Heart left ventricle (tissue), 16 donors: ENCODE data around the gene FKBP1B. TPM values are rescaled to one million over a fixed set of nuclear protein-coding genes. Genes with fewer than 3 reads are reported as not detected.
"Not testable (repeated sequence)": the region's sequence is repeated elsewhere in the genome, so short reads cannot be mapped to it uniquely, and the experiment has no call there.

Experiments used
- ATAC-seq, 4 donors: fragments of 200-7000 bp; cut with Tn5 transposase; one replicate each; pipeline ENCODE4 v1.9.1; 2020 to 2022; ENCODE audit warnings: moderate library complexity in 4 of 4, mild to moderate bottlenecking in 3 of 4, moderate number of reproducible peaks in 1 of 4
- DNase-seq, 5 donors: peaks; one replicate each; pipeline ENCODE4 v3.0.0-alpha.2; 2020
- H3K27ac ChIP-seq, 12 donors: fragments of 200-600 bp; sonication (generic) in 4 of 12; one replicate each; pipeline versions ENCODE4 v1.5.0 to v1.8.0; 2016 to 2022; ENCODE audit warnings: mild to moderate bottlenecking in 2 of 12
- H3K27me3 ChIP-seq, 9 donors: fragments of 200-600 bp; sonication (generic) in 2 of 9; one replicate each; pipeline versions ENCODE4 v1.5.1 to v1.8.0; 2016 to 2022; ENCODE audit warnings: mild to moderate bottlenecking in 3 of 9
- H3K36me3 ChIP-seq, 9 donors: fragments of 200-600 bp; sonication (generic) in 2 of 9; one replicate each; pipeline versions ENCODE4 v1.5.0 to v1.8.0; 2018 to 2022; ENCODE audit warnings: mild to moderate bottlenecking in 2 of 9
- H3K4me1 ChIP-seq, 12 donors: fragments of 200-600 bp; sonication (generic) in 4 of 12; one replicate each; pipeline versions ENCODE4 v1.5.0 to v1.8.0; 2016 to 2022; ENCODE audit warnings: mild to moderate bottlenecking in 3 of 12
- H3K4me3 ChIP-seq, 12 donors: fragments of 200-600 bp; sonication (generic) in 4 of 12; one replicate each; pipeline versions ENCODE4 v1.5.0 to v1.8.0; 2017 to 2022; ENCODE audit warnings: mild to moderate bottlenecking in 9 of 12, moderate library complexity in 4 of 12
- H3K9me3 ChIP-seq, 12 donors: fragments of 200-600 bp; sonication (generic) in 4 of 12; one replicate each; pipeline versions ENCODE4 v1.5.0 to v1.8.0; 2016 to 2022; ENCODE audit warnings: mild to moderate bottlenecking in 1 of 12
- CTCF ChIP-seq, 12 donors: fragments of 200-600 bp; sonication (generic) in 4 of 12; IDR thresholded peaks; one replicate each; pipeline versions ENCODE4 v1.5.0 to v1.8.0; 2018 to 2022; ENCODE audit warnings: antibody characterized with exemption in 12 of 12, mild to moderate bottlenecking in 5 of 12
- POLR2A ChIP-seq, 2 donors: fragments of 450-650 bp; IDR thresholded peaks; one replicate each; pipeline ENCODE4 v1.6.1; 2017; ENCODE audit warnings: antibody characterized with exemption in 2 of 2, mild to moderate bottlenecking in 2 of 2, moderate library complexity in 2 of 2
- WGBS, 4 donors: extraction: QIAGEN DNeasy Blood & Tissue Kit in 2 of 4; methylation state at CpG; one replicate each; pipeline versions ENCODE4 v1.1.5 to v1.1.7; 2013 to 2018; 5-methylcytosine and 5-hydroxymethylcytosine counted together
- intact Hi-C, 10 donors: fragments of 100-400 bp; cut with DNase I; formaldehyde crosslinking; loops; one replicate each; pipeline versions ENCODE4 v1.11.1 to v1.14.2; 2022
- polyA plus RNA-seq, 2 donors: library from polyadenylated mRNA; stranded (reverse); fragments of 200-250 nt; gene quantifications; one replicate each; pipeline ENCODE4 v1.2.3, GENCODE V29; 2013
- total RNA-seq, 9 donors: library from RNA; depleted of rRNA in 2 of 9; stranded (reverse); fragments of >200 nt in 2 of 9; fragmentation: NEBNext Ultra II Directional in 3 of 9; extraction: Animal tissue kit (Norgen Biotek cat#: 25700) in 3 of 9; gene quantifications; one replicate each; pipeline versions ENCODE4 v1.1.0 to v1.2.4, GENCODE V29; 2016 to 2023
- donor health status: ischemic (EF 13 %, LVEDD 7.1; RV severe dilation, severe dysfunction).
- donor health status: healthy with polysubstance abuse.
- donor health status: DM: no; HTN: yes; CAD: no.
- donor health status: DM: no; HTN: no; CAD: no.
- donor health status: ischemic (EF 25% LVEDD 6.9; RV normal size, moderate dysfunction).
- donor health status: ischemic (EF 25% LVEDD 5.7; RV mildly dilated, moderate dysfunction).
- donor health status: healthy.
- donor health status: DM: yes; HTN: yes; CAD: no.
- donor health status: ischemic (EF 35%, LVEDD 5.7; RV mildly dilated, moderate dysfunction).
- donor health status: nonischemic (EF 11% LVEDD 7.7; RV severe dilation, severe dysfunction).
- donor health status: DM: yes; HTN: yes; CAD: no.
- donor health status: PGD.
- donor health status: ischemic (EF 29% LVEDD 5.4; RV normal size, mild dysfunction).
- donor health status: nonischemic (EF 23%, LVEDD 6.1; RV moderate dilation, normal function).

Gene FKBP1B
- total and polyA plus RNA-seq, 11 donors: 1.4 to 7.6 (median 2.6) TPM

- Histone ChIP-seq H3K9me3 (no peaks in the 10 kb centered on the region), H3K27me3 (peaks cover 8 to 26% (median 20%) of the 10 kb centered on the region in 9 donors), H3K27ac (no peak overlapping the region), H3K4me1 (peaks cover 0 to 15% (median 8%) of the 10 kb centered on the region in 12 donors), H3K36me3 (no peaks in the 10 kb centered on the region), H3K4me3 (no peak overlapping the region)
- DNase-seq (no peak), ATAC-seq (no peak)
- 80 to 87% (median 84%) methylated on average over 9 of the region's 9 CpGs for WGBS, 4 donors
- TF ChIP-seq CTCF (IDR thresholded peaks at IDR 0.05): no peak
- TF ChIP-seq POLR2A (IDR thresholded peaks at IDR 0.05): no peak
- intact Hi-C loops: no loop called here
Observed at GRCh38 chr2:24012521-24013188, 36.9 kb upstream of the FKBP1B start.

- intact Hi-C loops, H3K4me3 ChIP-seq, H3K27ac ChIP-seq, H3K36me3 ChIP-seq, DNase-seq, H3K9me3 ChIP-seq, ATAC-seq, H3K4me1 ChIP-seq: not testable (repeated sequence)
- peaks cover 7 to 16% (median 14%) of the 10 kb centered on the region in 9 donors for H3K27me3 ChIP-seq
- WGBS, 4 donors: 83 to 95% (median 93%) methylated on average over 6 of the region's 6 CpGs
Observed at GRCh38 chr2:24014902-24015301, 34.6 kb upstream of the FKBP1B start.

- Histone ChIP-seq H3K36me3 (no peaks in the 10 kb centered on the region), H3K4me1 (no peaks in the 10 kb centered on the region), H3K9me3 (no peaks in the 10 kb centered on the region), H3K27ac (no peak overlapping the region), H3K4me3 (no peak overlapping the region), H3K27me3 (peaks cover 0 to 7% (median 5%) of the 10 kb centered on the region in 9 donors)
- DNase-seq (no peak), ATAC-seq (no peak)
- intact Hi-C loops: no loop called here
- 72 to 75% (median 72%) methylated on average over 10 to 11 of the region's 11 CpGs for WGBS, 4 donors
- TF ChIP-seq POLR2A (IDR thresholded peaks at IDR 0.05) (no peak), CTCF (IDR thresholded peaks at IDR 0.05) (no peak)
Observed at GRCh38 chr2:24015562-24016375, 33.8 kb upstream of the FKBP1B start.

- WGBS, 4 donors: 70 to 88% (median 81%) methylated on average over 8 to 9 of the region's 9 CpGs
- intact Hi-C loops: no loop called here
- DNase-seq (no peak), ATAC-seq (peak in 2 of 4 donors; percentile 20 to 38)
- no peak for TF ChIP-seq CTCF (IDR thresholded peaks at IDR 0.05)
- TF ChIP-seq POLR2A (IDR thresholded peaks at IDR 0.05): no peak
- H3K4me1 ChIP-seq: no peaks in the 10 kb centered on the region
- H3K9me3 ChIP-seq: no peaks in the 10 kb centered on the region
- no peak overlapping the region for H3K4me3 ChIP-seq
- peaks cover 0 to 1% (median 0%) of the 10 kb centered on the region in 9 donors for H3K27me3 ChIP-seq
- no peaks in the 10 kb centered on the region for H3K36me3 ChIP-seq
- H3K27ac ChIP-seq: no peak overlapping the region
Observed at GRCh38 chr2:24016376-24016761, 33.2 kb upstream of the FKBP1B start.
